Measurements from ENCODE around the gene BTNL9. TPM values are rescaled to one million over a fixed set of nuclear protein-coding genes. Genes with fewer than 3 reads are reported as not detected.

BTNL9 gene
- total RNA-seq, 1 donor from 2014 or later = 0.24 TPM

- H3K36me3 ChIP-seq = no peaks in the 10 kb centered on the region
- no peak overlapping the region for H2AFZ ChIP-seq (replicated peaks)
- H3K4me2 ChIP-seq = no peak overlapping the region
- H3K9ac ChIP-seq = no peak overlapping the region
- no peaks in the 10 kb centered on the region for H3K79me2 ChIP-seq (ENCODE audit: low read depth)
- DNase-seq (ENCODE audit: low spot score) = no peak
- H3F3A ChIP-seq (ENCODE audit: low read depth) = peaks cover 10% of the 10 kb centered on the region
- peaks cover 10% of the 10 kb centered on the region for H3K4me1 ChIP-seq
- Mint-ChIP-seq H3K4me3 (peak overlapping the region; percentile 38), H3K9me3 (no peaks in the 10 kb centered on the region), H3K36me3 (no peaks in the 10 kb centered on the region), H3K27me3 (ENCODE audit: insufficient read depth, low read depth) (peaks cover 83% of the 10 kb centered on the region), H3K4me1 (peaks cover 21% of the 10 kb centered on the region), H3K27ac (no peak overlapping the region)
- H3K27me3 ChIP-seq = peaks cover 100% of the 10 kb centered on the region
- H3K27ac ChIP-seq = no peak overlapping the region
- H4K20me1 ChIP-seq (ENCODE audit: low read depth) = peaks cover 49% of the 10 kb centered on the region
- H3K4me3 ChIP-seq = no peak overlapping the region
- TF ChIP-seq EZH2phosphoT487 (IDR thresholded peaks at IDR 0.05) (no peak), EZH2 (IDR thresholded peaks at IDR 0.05) (no peak), CTCF (IDR thresholded peaks at IDR 0.05) (no peak)
- no peaks in the 10 kb centered on the region for H3K9me3 ChIP-seq (ENCODE audit: low read depth)
These were observed 16.4 kb downstream of the BTNL9 start for GRCh38 chr5:181056431-181056830.

- no peak for TF ChIP-seq EZH2phosphoT487 (IDR thresholded peaks at IDR 0.05)
- TF ChIP-seq EZH2 (IDR thresholded peaks at IDR 0.05) = no peak
- no peak for TF ChIP-seq CTCF (IDR thresholded peaks at IDR 0.05)
- Histone ChIP-seq H3K27me3 (peaks cover 100% of the 10 kb centered on the region), H3K4me3 (no peak overlapping the region), H3K79me2 (ENCODE audit: low read depth) (no peaks in the 10 kb centered on the region), H3K36me3 (no peaks in the 10 kb centered on the region), H3K27ac (no peak overlapping the region), H3K9ac (no peak overlapping the region), H3K4me1 (peaks cover 10% of the 10 kb centered on the region), H4K20me1 (ENCODE audit: low read depth) (peaks cover 43% of the 10 kb centered on the region), H3F3A (ENCODE audit: low read depth) (peaks cover 10% of the 10 kb centered on the region), H2AFZ (replicated peaks) (no peak overlapping the region), H3K4me2 (no peak overlapping the region), H3K9me3 (ENCODE audit: low read depth) (no peaks in the 10 kb centered on the region)
- Mint-ChIP-seq H3K27ac (no peak overlapping the region), H3K4me1 (peaks cover 15% of the 10 kb centered on the region), H3K36me3 (no peaks in the 10 kb centered on the region), H3K4me3 (no peak overlapping the region), H3K9me3 (peaks cover 5% of the 10 kb centered on the region), H3K27me3 (ENCODE audit: insufficient read depth, low read depth) (peaks cover 90% of the 10 kb centered on the region)
- no peak for DNase-seq (ENCODE audit: low spot score)
These were observed 18.3 kb downstream of the BTNL9 start for GRCh38 chr5:181058321-181058720.

GRCh38 chr5:181058786-181059296 lies 18.8 kb downstream of the BTNL9 start:
- Mint-ChIP-seq H3K4me3 (no peak overlapping the region), H3K27me3 (ENCODE audit: insufficient read depth, low read depth) (peaks cover 85% of the 10 kb centered on the region), H3K36me3 (no peaks in the 10 kb centered on the region)

More at GRCh38 chr5:181058786-181059296, 18.8 kb downstream of the BTNL9 start:
- Histone ChIP-seq H3K27ac (no peak overlapping the region), H3K4me1 (peaks cover 5% of the 10 kb centered on the region), H3F3A (ENCODE audit: low read depth) (peaks cover 5% of the 10 kb centered on the region), H3K9me3 (ENCODE audit: low read depth) (no peaks in the 10 kb centered on the region), H3K79me2 (ENCODE audit: low read depth) (no peaks in the 10 kb centered on the region), H3K4me2 (peak overlapping the region; percentile 68), H2AFZ (replicated peaks) (peak overlapping the region; percentile 52), H3K27me3 (peaks cover 100% of the 10 kb centered on the region), H3K36me3 (no peaks in the 10 kb centered on the region), H3K4me3 (peak overlapping the region; percentile 31), H4K20me1 (ENCODE audit: low read depth) (peaks cover 38% of the 10 kb centered on the region), H3K9ac (no peak overlapping the region)
- Mint-ChIP-seq H3K27ac (no peak overlapping the region), H3K9me3 (peaks cover 7% of the 10 kb centered on the region), H3K4me1 (peaks cover 12% of the 10 kb centered on the region)
- TF ChIP-seq EZH2phosphoT487 (IDR thresholded peaks at IDR 0.05) (no peak), EZH2 (IDR thresholded peaks at IDR 0.05) (no peak), CTCF (IDR thresholded peaks at IDR 0.05) (no peak)
- no peak for DNase-seq (ENCODE audit: low spot score)
